ENCODE measurements around the gene TGM4.

GRCh38 chr3:44950275-44950734 is 75.9 kb downstream of the TGM4 start:
- TF ChIP-seq CTCF (IDR thresholded peaks at IDR 0.05), result no peak
- no peak for TF ChIP-seq POLR2A (IDR thresholded peaks at IDR 0.05)
